ENCODE measurements around the gene SPATA7. TPM values are rescaled to one million over a fixed set of nuclear protein-coding genes. Genes with fewer than 3 reads are reported as not detected.

Gene SPATA7
- total and polyA plus RNA-seq, 2 experiments from 2014 or later: 16.5 to 17.8 TPM

DNA sequence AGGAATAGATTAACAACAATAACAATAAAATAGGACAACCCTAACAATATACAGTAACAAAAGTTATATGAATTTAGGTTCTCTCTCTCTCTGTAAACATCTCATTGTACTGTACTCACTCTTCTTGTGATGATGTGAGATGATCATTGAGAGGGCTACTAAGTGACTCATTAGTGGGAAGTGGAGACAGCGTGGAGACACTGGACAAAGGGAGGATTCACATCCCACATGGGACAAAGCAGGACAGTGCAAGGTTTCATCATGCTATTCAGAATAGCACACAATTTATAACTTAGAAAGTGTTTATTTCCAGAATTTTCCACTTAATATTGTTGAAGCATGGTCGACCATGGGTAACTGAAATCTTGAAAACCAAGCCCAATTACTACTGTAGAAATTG, 26.0 kb upstream of the SPATA7 start:
- TF ChIP-seq, protein P1, sequence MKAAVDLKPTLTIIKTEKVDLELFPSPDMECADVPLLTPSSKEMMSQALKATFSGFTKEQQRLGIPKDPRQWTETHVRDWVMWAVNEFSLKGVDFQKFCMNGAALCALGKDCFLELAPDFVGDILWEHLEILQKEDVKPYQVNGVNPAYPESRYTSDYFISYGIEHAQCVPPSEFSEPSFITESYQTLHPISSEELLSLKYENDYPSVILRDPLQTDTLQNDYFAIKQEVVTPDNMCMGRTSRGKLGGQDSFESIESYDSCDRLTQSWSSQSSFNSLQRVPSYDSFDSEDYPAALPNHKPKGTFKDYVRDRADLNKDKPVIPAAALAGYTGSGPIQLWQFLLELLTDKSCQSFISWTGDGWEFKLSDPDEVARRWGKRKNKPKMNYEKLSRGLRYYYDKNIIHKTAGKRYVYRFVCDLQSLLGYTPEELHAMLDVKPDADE (IDR thresholded peaks at IDR 0.05): no peak
- TF ChIP-seq EZH2phosphoT487 (IDR thresholded peaks at IDR 0.05; ENCODE audit: unreplicated experiment): no peak
- H3K27me3 Mint-ChIP-seq (ENCODE audit: insufficient read depth, low read depth, poor library complexity): no peaks in the 10 kb centered on the region
- no peak overlapping the region for H3K4me2 ChIP-seq
- peaks cover 32% of the 10 kb centered on the region for H3K4me1 ChIP-seq (ENCODE audit: insufficient read depth)
- DNase-seq (ENCODE audit: low spot score) (no peak), ATAC-seq (no peak)
- H3K4me3 ChIP-seq: no peak overlapping the region
- H2AFZ ChIP-seq: no peak overlapping the region
- H3K36me3 Mint-ChIP-seq (ENCODE audit: low read depth): no peaks in the 10 kb centered on the region
- no peaks in the 10 kb centered on the region for H3F3A ChIP-seq (replicated peaks; ENCODE audit: low read depth)
- no peaks in the 10 kb centered on the region for H4K20me1 ChIP-seq (replicated peaks; ENCODE audit: insufficient read depth)
- no peak overlapping the region for H3K27ac ChIP-seq (ENCODE audit: low read depth)
- no peaks in the 10 kb centered on the region for H3K27me3 ChIP-seq (ENCODE audit: insufficient read depth)
- no peaks in the 10 kb centered on the region for H3K36me3 ChIP-seq (ENCODE audit: insufficient read depth)
- no peaks in the 10 kb centered on the region for H3K79me2 ChIP-seq (replicated peaks; ENCODE audit: insufficient read depth)
- H3K9me2 ChIP-seq (ENCODE audit: insufficient read depth): no peaks in the 10 kb centered on the region
- no peaks in the 10 kb centered on the region for H3K9me3 Mint-ChIP-seq
- no peak overlapping the region for H3K4me3 Mint-ChIP-seq
- H3K4me1 Mint-ChIP-seq: peaks cover 26% of the 10 kb centered on the region
- H3K27ac Mint-ChIP-seq: no peak overlapping the region

GRCh38 chr14:88363644-88364043, 21.8 kb upstream of the SPATA7 start:
- no peak overlapping the region for H3K4me3 Mint-ChIP-seq
- no peak for ATAC-seq
- Histone ChIP-seq H2AFZ (no peak overlapping the region), H3K27ac (ENCODE audit: low read depth) (no peak overlapping the region), H3K4me3 (no peak overlapping the region), H3K4me2 (peak overlapping the region; percentile 35; the same call in 1 of the 2 replicates), H3K27me3 (ENCODE audit: insufficient read depth) (no peaks in the 10 kb centered on the region), H3K9me2 (ENCODE audit: insufficient read depth) (no peaks in the 10 kb centered on the region; the same call in 1 of the 2 replicates), H3F3A (replicated peaks; ENCODE audit: low read depth) (no peaks in the 10 kb centered on the region), H3K36me3 (ENCODE audit: insufficient read depth) (no peaks in the 10 kb centered on the region), H3K4me1 (ENCODE audit: insufficient read depth) (peaks cover 48% of the 10 kb centered on the region), H3K79me2 (replicated peaks; ENCODE audit: insufficient read depth) (no peaks in the 10 kb centered on the region), H4K20me1 (replicated peaks; ENCODE audit: insufficient read depth) (no peaks in the 10 kb centered on the region)
- TF ChIP-seq EZH2 (IDR thresholded peaks at IDR 0.05; ENCODE audit: low read depth, unreplicated experiment) (no peak), JUNB (IDR thresholded peaks at IDR 0.05; ENCODE audit: unreplicated experiment) (no peak), ZNF114 (CRISPR knock-in tag; IDR thresholded peaks at IDR 0.05) (no peak), CREB1 (CRISPR knock-in tag; IDR thresholded peaks at IDR 0.05; ENCODE audit: low read depth) (no peak), EZH2phosphoT487 (IDR thresholded peaks at IDR 0.05; ENCODE audit: unreplicated experiment) (no peak), NANOG (IDR thresholded peaks at IDR 0.05; ENCODE audit: borderline replicate concordance) (no peak), ZNF331 (CRISPR knock-in tag; IDR thresholded peaks at IDR 0.05; ENCODE audit: low read depth) (no peak)
- TF ChIP-seq, protein P1 (IDR thresholded peaks at IDR 0.05): no peak
- TF ChIP-seq, protein P2, sequence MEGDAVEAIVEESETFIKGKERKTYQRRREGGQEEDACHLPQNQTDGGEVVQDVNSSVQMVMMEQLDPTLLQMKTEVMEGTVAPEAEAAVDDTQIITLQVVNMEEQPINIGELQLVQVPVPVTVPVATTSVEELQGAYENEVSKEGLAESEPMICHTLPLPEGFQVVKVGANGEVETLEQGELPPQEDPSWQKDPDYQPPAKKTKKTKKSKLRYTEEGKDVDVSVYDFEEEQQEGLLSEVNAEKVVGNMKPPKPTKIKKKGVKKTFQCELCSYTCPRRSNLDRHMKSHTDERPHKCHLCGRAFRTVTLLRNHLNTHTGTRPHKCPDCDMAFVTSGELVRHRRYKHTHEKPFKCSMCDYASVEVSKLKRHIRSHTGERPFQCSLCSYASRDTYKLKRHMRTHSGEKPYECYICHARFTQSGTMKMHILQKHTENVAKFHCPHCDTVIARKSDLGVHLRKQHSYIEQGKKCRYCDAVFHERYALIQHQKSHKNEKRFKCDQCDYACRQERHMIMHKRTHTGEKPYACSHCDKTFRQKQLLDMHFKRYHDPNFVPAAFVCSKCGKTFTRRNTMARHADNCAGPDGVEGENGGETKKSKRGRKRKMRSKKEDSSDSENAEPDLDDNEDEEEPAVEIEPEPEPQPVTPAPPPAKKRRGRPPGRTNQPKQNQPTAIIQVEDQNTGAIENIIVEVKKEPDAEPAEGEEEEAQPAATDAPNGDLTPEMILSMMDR (conservative IDR thresholded peaks at IDR 0.05; ENCODE audit: low read depth in 2 of 2): no peak
- no peak overlapping the region for H3K27ac Mint-ChIP-seq
- no peaks in the 10 kb centered on the region for H3K9me3 Mint-ChIP-seq
- peaks cover 49% of the 10 kb centered on the region for H3K4me1 Mint-ChIP-seq
- peaks cover 2% of the 10 kb centered on the region for H3K27me3 Mint-ChIP-seq (ENCODE audit: insufficient read depth, low read depth, poor library complexity)
- peak; percentile 2 for DNase-seq (ENCODE audit: low spot score)
- H3K36me3 Mint-ChIP-seq (ENCODE audit: low read depth): no peaks in the 10 kb centered on the region

Data from GM23338 (cell line).